Stimulated activated CD4-positive, alpha-beta T cell treated with anti-CD3 and anti-CD28 coated beads, Interleukin-1b, Interleukin-23, amount 100 ng/mL, for 4 hours (primary cell): ENCODE data around the gene LMTK2.
"Not testable (repeated sequence)": the region's sequence is repeated elsewhere in the genome, so short reads cannot be mapped to it uniquely, and the experiment has no call there.

Experiments used
- DNase-seq, 2 donors: peaks; one replicate each; pipeline ENCODE4 v3.0.0-alpha.2; 2020; ENCODE audit warnings: low read depth in 2 of 2

Gene LMTK2

GRCh38 chr7:98217623-98218582, 111.2 kb downstream of the LMTK2 start:
- DNase-seq, result no peak

GRCh38 chr7:98219382-98219781, 112.7 kb downstream of the LMTK2 start:
- DNase-seq, result not testable (repeated sequence)

- DNase-seq, result no peak
Measured at GRCh38 chr7:98221611-98222532, 115.2 kb downstream of the LMTK2 start.

GRCh38 chr7:98222533-98223195, 116.0 kb downstream of the LMTK2 start:
- DNase-seq, result no peak

GRCh38 chr7:98223351-98223897, 116.8 kb downstream of the LMTK2 start:
- DNase-seq, result no peak

DNA sequence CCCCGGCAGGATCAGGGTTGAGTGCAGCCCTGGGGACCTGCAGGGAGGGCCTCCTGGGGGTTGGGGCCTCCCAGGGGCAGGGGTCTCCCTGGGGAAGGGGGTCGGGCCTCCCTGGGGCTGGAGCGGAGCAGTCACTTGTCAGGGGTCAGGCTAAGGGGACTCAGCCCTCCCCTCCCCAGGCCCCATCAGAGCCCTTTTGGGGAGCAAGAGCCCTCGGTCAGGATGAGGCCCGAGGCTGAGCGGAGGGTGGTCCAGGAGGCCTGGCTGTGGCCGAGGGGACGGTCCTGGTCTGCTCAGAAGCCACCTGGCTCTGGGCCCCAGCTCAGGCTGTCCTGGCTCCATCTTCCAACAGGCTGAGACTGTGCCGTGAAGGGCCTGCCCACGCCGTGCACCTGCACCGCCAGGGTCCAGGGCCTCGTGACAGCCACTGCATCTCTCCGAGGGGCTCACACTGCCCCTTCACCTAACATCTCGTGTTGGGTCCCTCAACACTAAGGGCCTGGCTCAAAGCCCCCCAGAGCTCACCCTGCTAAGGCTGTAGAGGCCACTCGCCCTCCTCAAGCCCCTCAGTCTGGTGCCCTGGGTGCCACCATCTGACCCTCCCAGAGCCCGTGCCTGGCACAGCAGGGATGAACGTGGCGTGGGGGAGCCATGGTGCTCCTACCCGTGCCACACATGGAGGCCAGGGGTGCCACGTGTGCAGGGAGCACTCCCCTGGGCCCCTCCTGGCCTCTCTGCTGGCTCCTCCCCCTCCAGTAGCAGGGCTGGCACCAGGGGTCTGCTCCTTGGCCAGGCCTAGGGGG, 117.4 kb downstream of the LMTK2 start:
- no peak for DNase-seq

- no peak for DNase-seq
Measured at GRCh38 chr7:98224701-98225181, 118.1 kb downstream of the LMTK2 start.

DNA sequence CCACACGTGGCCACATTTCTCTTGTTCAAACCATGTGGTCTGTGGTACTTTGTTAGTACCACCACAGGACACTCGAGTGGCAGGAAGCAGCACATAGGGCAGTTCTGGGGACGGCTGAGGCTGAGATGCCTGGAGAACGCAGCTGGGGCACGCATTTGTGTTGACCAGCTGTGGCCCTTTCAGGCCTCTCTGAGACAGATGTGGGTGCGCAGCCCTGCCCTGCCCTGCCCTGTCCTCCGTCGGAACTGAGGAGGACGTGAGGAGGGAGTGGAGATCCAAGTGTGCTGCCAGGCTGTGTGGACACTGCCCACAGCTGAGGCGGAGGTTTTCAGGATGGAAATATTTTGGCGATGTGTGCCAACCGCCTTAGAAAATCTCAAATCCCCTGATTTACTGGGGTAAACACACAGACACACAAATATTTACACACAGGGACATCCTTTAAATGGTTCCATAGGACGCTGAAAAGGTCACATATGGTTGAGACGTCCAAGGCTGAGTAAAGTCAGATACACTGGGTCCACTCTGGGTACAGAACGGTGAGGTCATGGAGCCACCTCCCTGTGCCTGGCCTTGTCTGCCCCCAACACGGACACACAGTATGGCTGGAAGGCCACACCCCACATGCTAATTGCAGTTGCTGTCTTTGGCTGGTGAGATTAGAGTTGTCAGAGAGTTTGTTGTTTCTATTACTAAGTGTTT, 119.4 kb downstream of the LMTK2 start:
- DNase-seq, result no peak

DNA sequence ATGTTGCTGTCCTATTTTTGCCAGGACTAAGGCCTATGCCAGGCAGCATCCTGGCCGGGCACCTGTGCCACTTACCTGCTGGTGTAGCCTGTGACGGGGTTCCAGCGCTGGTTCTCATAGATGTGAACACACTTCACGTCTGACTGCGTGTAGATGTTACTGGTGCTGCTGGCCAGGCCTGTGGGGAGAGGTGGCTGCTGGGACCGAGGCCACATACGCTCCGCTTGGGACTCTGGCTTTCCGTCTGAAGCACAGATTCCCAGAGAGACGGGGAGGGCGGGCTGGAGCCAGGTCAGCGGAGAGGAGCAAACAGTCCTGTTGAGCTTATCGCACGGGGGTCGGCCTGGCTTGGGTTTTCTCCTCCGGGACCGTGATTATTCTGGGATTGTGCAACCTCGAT, 121.3 kb downstream of the LMTK2 start:
- DNase-seq, result no peak

DNA sequence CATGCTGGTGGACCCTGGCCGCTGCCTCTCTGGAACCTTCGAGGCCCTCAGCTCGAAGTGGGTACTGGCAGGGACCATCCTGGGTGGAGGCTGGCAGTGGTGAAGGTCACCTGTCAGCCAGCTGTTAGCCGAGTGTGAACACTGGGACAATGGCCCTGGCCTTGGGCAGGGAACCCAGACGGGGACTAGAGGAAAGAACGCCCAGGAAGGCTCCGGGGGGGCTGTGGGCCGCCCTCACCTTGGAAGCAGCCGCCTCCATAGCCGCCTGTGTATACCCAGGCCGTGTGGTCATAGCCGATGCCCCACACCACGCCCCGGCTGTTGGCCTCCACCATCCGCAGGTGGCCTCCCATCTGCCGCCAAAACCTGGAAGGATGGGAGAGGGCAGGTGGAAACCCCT, 122.1 kb downstream of the LMTK2 start:
- no peak for DNase-seq

GRCh38 chr7:98229441-98229840, 122.8 kb downstream of the LMTK2 start:
- no peak for DNase-seq

GRCh38 chr7:98229991-98230745, 123.5 kb downstream of the LMTK2 start:
- no peak for DNase-seq

DNA sequence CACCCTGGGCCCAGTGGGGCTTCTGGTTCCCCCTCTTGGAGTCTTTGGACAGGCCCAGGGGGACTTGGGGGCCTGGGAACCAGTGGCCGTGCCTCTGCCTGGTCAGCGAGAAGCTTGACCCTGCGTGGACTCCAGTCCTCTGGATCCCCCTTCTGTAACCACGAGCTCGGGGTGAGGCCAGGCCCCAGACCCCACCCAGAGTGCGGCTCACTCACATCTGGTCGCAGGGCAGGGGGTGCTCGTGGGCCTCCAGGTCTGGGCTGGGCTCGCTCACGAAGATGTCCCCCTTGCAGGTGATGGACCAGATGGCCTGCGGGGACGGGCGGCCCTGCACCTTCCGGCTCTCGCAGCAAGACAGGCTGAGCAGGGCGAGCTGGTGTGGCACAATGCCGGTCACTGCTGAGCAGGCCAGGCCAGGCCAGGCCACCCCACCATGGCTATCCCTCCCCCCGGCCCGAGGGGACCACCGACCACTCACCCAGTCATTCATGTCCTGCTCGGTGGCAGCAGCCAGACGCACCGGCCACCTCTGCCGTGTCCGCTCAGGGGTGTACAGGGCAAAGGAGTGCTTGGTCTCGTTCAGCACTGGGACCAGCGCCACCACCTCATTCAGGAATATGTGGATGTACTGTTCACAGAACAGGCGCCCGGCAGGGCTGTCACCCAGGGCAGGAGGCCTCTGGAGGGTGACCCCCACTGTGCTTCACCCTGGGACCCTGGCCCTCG, 124.2 kb downstream of the LMTK2 start:
- no peak for DNase-seq

DNA sequence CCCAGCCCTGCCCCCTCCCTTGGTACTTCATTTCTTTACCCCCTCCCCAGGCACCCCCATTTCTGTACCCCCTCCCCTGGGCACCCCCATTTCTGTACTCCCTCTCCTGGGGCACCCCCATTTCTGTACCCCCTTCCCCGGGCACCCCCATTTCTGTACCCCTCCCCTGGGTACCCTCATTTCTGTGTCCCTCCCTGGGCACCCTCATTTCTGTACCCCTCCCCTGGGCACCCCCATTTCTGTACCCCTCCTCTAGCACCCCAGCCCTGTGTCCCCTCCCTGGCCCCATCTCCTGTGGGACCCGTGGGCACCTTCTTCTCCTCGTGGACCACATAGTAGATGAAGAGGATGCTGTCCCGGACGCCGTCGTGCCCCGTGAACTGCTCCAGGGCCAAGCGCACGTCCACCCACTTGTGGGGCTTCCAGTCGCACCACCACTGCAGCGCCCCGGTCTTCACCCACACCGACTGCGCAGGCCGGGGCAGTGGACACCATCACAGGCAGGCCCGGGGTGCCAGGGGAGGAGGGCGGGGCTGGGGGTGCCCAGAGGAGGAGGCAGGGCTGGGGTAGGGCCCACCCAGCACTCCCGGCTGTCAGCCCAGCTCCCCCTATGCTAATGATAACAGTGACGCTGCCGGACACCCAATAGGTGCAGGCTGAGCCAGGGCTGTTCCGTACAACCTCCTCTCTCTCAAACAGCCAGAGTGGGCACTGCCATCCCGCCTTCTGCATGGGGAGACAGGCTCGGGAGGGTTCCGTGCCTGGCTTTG, 125.0 kb downstream of the LMTK2 start:
- no peak for DNase-seq

GRCh38 chr7:98232263-98232585, 125.6 kb downstream of the LMTK2 start:
- DNase-seq, result no peak

DNA sequence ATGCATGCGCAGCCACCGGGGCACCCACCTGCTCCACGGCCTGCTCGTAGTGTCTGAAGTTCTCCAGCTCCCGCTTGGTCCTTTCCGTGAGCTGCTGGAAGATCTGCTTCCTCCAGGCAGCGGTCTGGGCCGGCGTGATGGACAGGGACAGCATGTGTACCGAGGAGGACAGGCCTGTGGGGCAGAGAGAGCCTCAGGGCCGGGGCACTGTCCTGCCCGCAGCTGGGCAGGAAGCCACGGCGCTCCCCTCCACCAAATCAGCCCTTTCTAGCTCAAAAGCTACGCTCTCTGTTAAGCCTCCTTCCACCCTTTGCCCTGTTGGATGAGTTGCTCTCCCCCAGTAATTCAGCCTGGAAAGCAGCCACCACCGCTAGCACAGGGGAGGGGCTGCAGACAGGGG, 126.1 kb downstream of the LMTK2 start:
- DNase-seq, result no peak

DNA sequence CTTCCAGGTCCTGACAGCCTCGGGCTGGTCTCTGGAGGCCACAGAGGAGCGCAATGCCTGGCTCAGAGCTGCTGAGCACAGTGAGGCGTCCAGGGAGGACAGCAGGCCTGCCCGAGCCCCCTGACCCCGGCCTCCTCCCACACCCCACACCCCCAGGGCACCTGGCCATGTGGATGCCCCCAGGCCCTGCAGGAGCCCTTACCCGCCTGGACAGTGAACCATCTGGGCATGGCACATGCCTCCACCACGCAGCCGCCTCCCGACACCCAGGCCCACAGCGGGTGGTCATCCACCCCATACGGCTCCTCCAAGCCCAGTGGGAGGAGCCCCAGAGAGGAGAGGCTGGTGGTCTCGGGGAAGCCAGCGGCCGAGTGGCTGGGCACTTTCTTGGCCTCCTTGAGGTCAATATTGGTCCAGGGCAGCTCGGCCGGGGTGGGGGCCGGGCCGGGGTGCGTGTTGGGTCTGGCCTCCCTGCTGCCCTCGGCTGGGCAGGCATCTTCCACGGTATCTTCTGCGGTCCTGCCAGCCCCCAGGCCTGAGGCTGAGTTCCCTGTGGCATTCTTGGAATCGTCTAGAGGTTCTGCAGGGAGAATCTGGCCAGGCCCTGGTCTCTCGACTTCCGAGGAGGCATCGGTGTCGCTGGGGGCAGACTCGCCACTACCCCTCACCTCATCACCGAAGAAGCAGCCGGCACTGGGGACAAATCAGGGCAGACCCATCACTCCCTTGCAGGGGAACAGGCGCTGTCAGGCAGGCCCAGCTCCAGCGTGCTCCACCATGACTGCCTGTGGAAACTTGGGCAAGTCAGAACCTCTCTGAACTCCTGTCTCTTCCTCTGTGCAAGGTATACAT, 126.8 kb downstream of the LMTK2 start:
- DNase-seq, result no peak
